GM12878 (cell line): ENCODE measurements around the gene ZFPM1. TPM values are rescaled to one million over a fixed set of nuclear protein-coding genes. Genes with fewer than 3 reads are reported as not detected.

ENCODE experiments used
- ATAC-seq: fragments of 200-7000 bp; cut with Tn5 transposase; 3 replicates; pipeline ENCODE4 v1.9.1; 2020; ENCODE audit warnings: mild to moderate bottlenecking, moderate library complexity
- BruUV-seq: library from RNA; stranded (reverse); fragments of 400-500 nt; replicated peaks from 2 replicates; lab custom pipeline; 2021; lab: Mats Ljungman, UMichigan
- CTCF ChIA-PET: fragments of 300-600 bp; sonication (Branson Sonifier 250); formaldehyde crosslinking; extraction: SDS; loops from one replicate; lab custom pipeline; 2021; ENCODE audit warnings: inconsistent platforms; lab: Yijun Ruan, JAX
- POLR2A ChIA-PET: fragments of 350-600 bp; formaldehyde crosslinking; extraction: SDS; loops from one replicate; lab custom pipeline; 2021; ENCODE audit warnings: inconsistent platforms; lab: Charles Lee
- RAD21 ChIA-PET: fragments of 300-600 bp; sonication (Branson Sonifier 250); formaldehyde crosslinking; loops from one replicate; lab custom pipeline; 2023; ENCODE audit warnings: antibody characterized with exemption; ENCODE audit not compliant: unreplicated experiment; lab: Charles Lee
- SMC1A ChIA-PET: fragments of 300-600 bp; sonication (Branson Sonifier 250); formaldehyde crosslinking; loops from one replicate; lab custom pipeline; 2023; ENCODE audit not compliant: unreplicated experiment, uncharacterized antibody; lab: Charles Lee
- DNase-seq: peaks from one replicate; pipeline ENCODE4 v3.0.0-alpha.2; 2011; ENCODE audit warnings: low read depth, low spot score
- FAIRE-seq: peaks from 3 replicates; lab custom pipeline; 2011; peaks lifted over from hg19 to GRCh38; lab: Jason Lieb, UNC
- H2AFZ ChIP-seq: 2 replicates; pipeline ENCODE4 v1.6.0; 2011; ENCODE audit warnings: low read depth, low read length, control low read depth; ENCODE audit not compliant: control insufficient read depth
- H3K27ac ChIP-seq: 2 replicates; pipeline ENCODE4 v1.5.1; 2011; ENCODE audit warnings: control low read depth; ENCODE audit not compliant: control insufficient read depth, insufficient read depth
- H3K27me3 ChIP-seq, 2 experiments: replicated peaks in 1 of 2; 2 replicates each; pipeline versions ENCODE4 v1.6.0 to v1.6.1; 2011; ENCODE audit warnings: low read length in 1 of 2; ENCODE audit not compliant: control insufficient read depth in 2 of 2, insufficient read depth in 2 of 2
- H3K36me3 ChIP-seq, 2 experiments: 2 replicates each; pipeline ENCODE4 v1.5.1; 2011; ENCODE audit warnings: low read length in 1 of 2; ENCODE audit not compliant: control insufficient read depth in 2 of 2, insufficient read depth in 2 of 2
- H3K4me1 ChIP-seq: 2 replicates; pipeline ENCODE4 v1.6.1; 2011; ENCODE audit warnings: mild to moderate bottlenecking, low read length, moderate library complexity, mixed read lengths; ENCODE audit not compliant: control insufficient read depth, insufficient read depth
- H3K4me2 ChIP-seq: 2 replicates; pipeline ENCODE4 v1.6.0; 2011; ENCODE audit warnings: control low read depth; ENCODE audit not compliant: control insufficient read depth, insufficient read depth
- H3K4me3 ChIP-seq: fragments of 200-600 bp; sonication (generic); 2 replicates; pipeline ENCODE4 v1.5.1; 2016
- H3K79me2 ChIP-seq: 2 replicates; pipeline ENCODE4 v1.6.0; 2011; ENCODE audit warnings: low read length; ENCODE audit not compliant: control insufficient read depth, insufficient read depth
- H3K9ac ChIP-seq: 2 replicates; pipeline ENCODE4 v1.8.0; 2011; ENCODE audit warnings: low read length, control low read depth, mixed read lengths; ENCODE audit not compliant: control insufficient read depth, insufficient read depth
- H3K9me3 ChIP-seq: replicated peaks from 3 replicates; pipeline ENCODE4 v1.5.1; 2011; ENCODE audit warnings: mild to moderate bottlenecking, low read length; ENCODE audit not compliant: control insufficient read depth, insufficient read depth
- H4K20me1 ChIP-seq: 2 replicates; pipeline ENCODE4 v1.6.0; 2011; ENCODE audit not compliant: control insufficient read depth, insufficient read depth
- BCL11A ChIP-seq: IDR thresholded peaks from 2 replicates; pipeline ENCODE4 v1.6.1; 2011; ENCODE audit warnings: low read depth, low read length
- CEBPB ChIP-seq, 2 experiments: fragments of 150-350 bp in 1 of 2; IDR thresholded peaks; 2 replicates each; pipeline ENCODE4 v1.6.1; 2012 to 2014; ENCODE audit warnings: low read depth in 2 of 2, low read length in 2 of 2, borderline replicate concordance in 1 of 2, inconsistent platforms in 1 of 2
- EGR1 ChIP-seq, 2 experiments: IDR thresholded peaks; 1 replicate in 1 of 2; 2 replicates in 1 of 2; pipeline ENCODE4 v1.6.1; 2011 to 2012; ENCODE audit warnings: low read depth in 2 of 2, low read length in 2 of 2, borderline replicate concordance in 1 of 2, mild to moderate bottlenecking in 1 of 2, moderate library complexity in 1 of 2
- EP300 ChIP-seq, 2 experiments: fragments of 150-350 bp in 1 of 2; IDR thresholded peaks; 2 replicates each; pipeline ENCODE4 v1.6.1; 2011 to 2012; ENCODE audit warnings: low read depth in 2 of 2, low read length in 2 of 2, borderline replicate concordance in 1 of 2, improper control_type of control experiment in 1 of 2, inconsistent platforms in 1 of 2; ENCODE audit not compliant: control insufficient read depth in 1 of 2
- ETV6 ChIP-seq, 2 experiments: fragments of 450-650 bp in 1 of 2; IDR thresholded peaks in 1 of 2; conservative IDR thresholded peaks in 1 of 2; 2 replicates each; pipeline ENCODE4 v1.6.1; 2014; ENCODE audit warnings: antibody characterized with exemption in 1 of 2, borderline replicate concordance in 1 of 2, low read depth in 1 of 2, mild to moderate bottlenecking in 1 of 2, moderate library complexity in 1 of 2
- FOXM1 ChIP-seq: IDR thresholded peaks from 2 replicates; pipeline ENCODE4 v1.6.1; 2012; ENCODE audit warnings: low read depth, mild to moderate bottlenecking, inconsistent platforms, low read length, moderate library complexity
- GABPA ChIP-seq: IDR thresholded peaks from 2 replicates; pipeline ENCODE4 v1.6.1; 2014; ENCODE audit warnings: antibody characterized with exemption, low read depth, mild to moderate bottlenecking, inconsistent platforms
- MAX ChIP-seq: IDR thresholded peaks from 2 replicates; pipeline ENCODE4 v1.6.1; 2012; ENCODE audit warnings: low read depth, low read length, improper control_type of control experiment
- MTA2 ChIP-seq: fragments of 450-650 bp; IDR thresholded peaks from 2 replicates; pipeline ENCODE4 v1.6.1; 2016; ENCODE audit warnings: low read depth, mild to moderate bottlenecking, moderate library complexity
- NRF1 ChIP-seq: conservative IDR thresholded peaks from 2 replicates; pipeline ENCODE4 v1.6.1; 2011; ENCODE audit warnings: mild to moderate bottlenecking, low read depth, low read length, improper control_type of control experiment
- RFX5 ChIP-seq: IDR thresholded peaks from 2 replicates; pipeline ENCODE4 v1.6.1; 2011; ENCODE audit warnings: low read depth, low read length, improper control_type of control experiment
- SKIL ChIP-seq: fragments of 450-650 bp; IDR thresholded peaks from 2 replicates; pipeline ENCODE4 v1.6.1; 2017; ENCODE audit warnings: mild to moderate bottlenecking, low read depth, inconsistent platforms; ENCODE audit not compliant: poor library complexity, severe bottlenecking
- SMC3 ChIP-seq: IDR thresholded peaks from 2 replicates; pipeline ENCODE4 v1.6.1; 2011; ENCODE audit warnings: low read length, improper control_type of control experiment, borderline replicate concordance
- YBX1 ChIP-seq: fragments of 450-650 bp; IDR thresholded peaks from 2 replicates; pipeline ENCODE4 v1.6.1; 2016; ENCODE audit warnings: antibody characterized with exemption
- ZNF24 ChIP-seq: fragments of 450-650 bp; IDR thresholded peaks from 2 replicates; pipeline ENCODE4 v1.6.1; 2017; ENCODE audit warnings: antibody characterized with exemption, mild to moderate bottlenecking
- ZNF384 ChIP-seq: IDR thresholded peaks from 2 replicates; pipeline ENCODE4 v1.6.1; 2012; ENCODE audit warnings: low read depth, mild to moderate bottlenecking, low read length, improper control_type of control experiment, borderline replicate concordance
- ZZZ3 ChIP-seq: IDR thresholded peaks from 2 replicates; pipeline ENCODE4 v1.6.1; 2011; ENCODE audit warnings: low read depth; ENCODE audit not compliant: control insufficient read depth, insufficient read length
- WGBS: methylation state at CpG from one replicate; pipeline ENCODE4 v1.1.6; 2016; ENCODE audit warnings: low lambda C conversion rate; ENCODE audit not compliant: insufficient replicate concordance, insufficient coverage; ENCODE audit errors: missing lambda C conversion rate; 5-methylcytosine and 5-hydroxymethylcytosine counted together
- in situ Hi-C: fragments of 300-500 bp; cut with MboI; formaldehyde crosslinking; loops from 9 replicates; pipeline ENCODE4 v1.14.3; 2018; ENCODE audit warnings: mixed read lengths
- intact Hi-C: fragments of 100-400 bp; cut with micrococcal nuclease; formaldehyde crosslinking; loops from one replicate; pipeline ENCODE4 v1.14.2; 2022; ENCODE audit not compliant: unreplicated experiment
- polyA plus RNA-seq, 11 experiments: library from polyadenylated mRNA; depleted of rRNA in 4 of 11; unstranded in 6 of 11; stranded (reverse) in 5 of 11; fragments of >200 nt; fragmentation: Nextera tagmentation in 4 of 11; fragmentation: Illumina TruSeq in 1 of 11; extraction: Ambion mirVana in 4 of 11; extraction: Trizol in 1 of 11; gene quantifications; 1 replicate in 1 of 11; 2 replicates in 10 of 11; pipeline versions ENCODE4 v1.2.1 to v1.2.3, GENCODE V29; 2011 to 2016; ENCODE audit warnings: inconsistent platforms in 2 of 11, missing spikeins in 2 of 11, low read depth in 1 of 11
- total RNA-seq, 4 experiments: library from RNA; depleted of rRNA in 3 of 4; stranded (reverse); fragments of >200 nt in 3 of 4; fragmentation: Illumina TruSeq in 1 of 4; extraction: Trizol in 1 of 4; gene quantifications; 2 replicates each; pipeline versions ENCODE4 v1.2.1 to v1.2.3, GENCODE V29; 2013 to 2021

ZFPM1 gene
- total and polyA plus RNA-seq, 10 of the 15 experiments (the other 5 are each of a cell fraction or from before 2014, with no cell fraction given), result 0.02 to 5.1 (median 0.30) TPM

GRCh38 chr16:88430185-88430523 is 22.9 kb upstream of the ZFPM1 start:
- ATAC-seq (peak; percentile 47), DNase-seq (no peak), FAIRE-seq (no peak)
- Histone ChIP-seq H4K20me1 (no peaks in the 10 kb centered on the region), H3K79me2 (no peaks in the 10 kb centered on the region), H3K4me2 (peak overlapping the region; percentile 53), H2AFZ (peak overlapping the region; percentile 28; the same call in 1 of the 2 replicates), H3K9me3 (no peaks in the 10 kb centered on the region), H3K9ac (peak overlapping the region; percentile 15; the same call in 1 of the 2 replicates), H3K27me3 (no peaks in the 10 kb centered on the region), H3K4me1 (no peaks in the 10 kb centered on the region), H3K36me3 (no peaks in the 10 kb centered on the region), H3K27ac (no peak overlapping the region), H3K4me3 (peak overlapping the region; percentile 63; the same call in 1 of the 2 replicates)
- WGBS, result 5% methylated on average over 18 of the region's 36 CpGs
- ChIA-PET SMC1A (interaction anchor here (1.2 kb wide), 1 partner anchor 375 kb away, joined by 3 read pairs; no protein-coding TSS in a partner anchor), CTCF (interaction anchor here (0.7 to 1.6 kb wide), 3 partner anchors 9 to 1048 kb away, joined by 3 to 5 read pairs (median 3); no protein-coding TSS in a partner anchor), RAD21 (interaction anchor here (0.9 kb wide), 1 partner anchor 651 kb away, joined by 3 read pairs; no protein-coding TSS in a partner anchor), POLR2A (interaction anchor here (0.6 kb wide), 1 partner anchor 530 kb away, joined by 3 read pairs; no protein-coding TSS in a partner anchor)
- no TSS peak for BruUV-seq
- in situ Hi-C loops, result loop anchor here (25.0 kb wide), 1 partner anchor 468 kb away; the partner anchor contains the start of gene BANP
- intact Hi-C loops, result loop anchor here (10.0 kb wide), 1 partner anchor 655 kb away; no protein-coding TSS in a partner anchor
- TF ChIP-seq EP300 (IDR thresholded peaks at IDR 0.05; ENCODE audit: borderline replicate concordance in 1 of 2, control insufficient read depth in 1 of 2, low read depth in 2 of 2, low read length in 2 of 2) (no peak), NRF1 (no peak), YBX1 (no peak), MAX (no peak), RFX5 (no peak), CEBPB (IDR thresholded peaks at IDR 0.05; ENCODE audit: borderline replicate concordance in 1 of 2, low read depth in 2 of 2, low read length in 2 of 2) (no peak), GABPA (no peak), MTA2 (no peak), SMC3 (no peak), ZZZ3 (no peak), BCL11A (no peak), FOXM1 (no peak), ZNF384 (no peak), SKIL (no peak), EGR1 (IDR thresholded peaks at IDR 0.05; ENCODE audit: borderline replicate concordance in 1 of 2, low read depth in 2 of 2, low read length in 2 of 2) (no peak), ZNF24 (no peak), ETV6 (conservative IDR thresholded peaks at IDR 0.05 in 1 of 2, IDR thresholded peaks at IDR 0.05 in 1 of 2; ENCODE audit: borderline replicate concordance in 1 of 2, low read depth in 1 of 2) (no peak)
